HEK293 (cell line): ENCODE measurements around the gene DDX51.

ENCODE experiments used
- CTCF ChIA-PET: fragments of 350-600 bp; formaldehyde crosslinking; extraction: SDS; loops from one replicate; lab custom pipeline; 2021; ENCODE audit warnings: antibody characterized with exemption; lab: Yijun Ruan, JAX
- POLR2A ChIA-PET: fragments of 300-600 bp; formaldehyde crosslinking; extraction: SDS; loops from one replicate; lab custom pipeline; 2020; ENCODE audit warnings: antibody characterized with exemption, inconsistent platforms; lab: Yijun Ruan, JAX
- H3K27ac ChIP-seq: fragments of 200-500 bp; sonication (Bioruptor generic); 2 replicates; pipeline ENCODE4 v1.5.1; 2014; ENCODE audit warnings: low read depth, low read length, control low read depth, inconsistent platforms; ENCODE audit errors: extremely low read depth
- H3K36me3 ChIP-seq, 2 experiments: fragments of 200-500 bp in 1 of 2; sonication (Bioruptor generic) in 1 of 2; 1 replicate in 1 of 2; 2 replicates in 1 of 2; pipeline ENCODE4 v1.5.1; 2014 to 2017; ENCODE audit warnings: inconsistent platforms in 2 of 2, low read length in 2 of 2; ENCODE audit not compliant: control insufficient read depth in 2 of 2, insufficient read depth in 1 of 2
- H3K4me1 ChIP-seq: fragments of 200-500 bp; sonication (Bioruptor generic); 2 replicates; pipeline ENCODE4 v1.5.1; 2014; ENCODE audit warnings: mild to moderate bottlenecking, low read length, inconsistent platforms; ENCODE audit not compliant: control insufficient read depth, insufficient read depth
- H3K4me3 ChIP-seq: 2 replicates; pipeline ENCODE4 v1.5.1; 2011; ENCODE audit warnings: low read depth, mild to moderate bottlenecking, control low read depth, low read length, moderate library complexity
- H3K9me3 ChIP-seq: fragments of 200-500 bp; sonication (Bioruptor generic); 2 replicates; pipeline ENCODE4 v1.5.1; 2014; ENCODE audit warnings: low read depth, low read length, inconsistent platforms; ENCODE audit not compliant: control insufficient read depth, insufficient read depth
- FEZF1 ChIP-seq: fragments of 450-650 bp; formaldehyde crosslinking; IDR thresholded peaks from 2 replicates; pipeline ENCODE4 v1.5.1; 2016; ENCODE audit warnings: missing biosample characterization, missing genetic modification characterization
- ZBTB8A ChIP-seq: fragments of 450-650 bp; formaldehyde crosslinking; IDR thresholded peaks from 2 replicates; pipeline ENCODE4 v1.5.1; 2016; ENCODE audit warnings: missing biosample characterization, missing genetic modification characterization
- ZNF335 ChIP-seq: fragments of 450-650 bp; formaldehyde crosslinking; conservative IDR thresholded peaks from 2 replicates; pipeline ENCODE4 v1.5.1; 2016; ENCODE audit warnings: missing biosample characterization, missing genetic modification characterization
- ZNF664 ChIP-seq: fragments of 450-650 bp; formaldehyde crosslinking; IDR thresholded peaks from 2 replicates; pipeline ENCODE4 v1.5.1; 2016; ENCODE audit warnings: missing biosample characterization, missing genetic modification characterization
- ZNF791 ChIP-seq: fragments of 450-650 bp; formaldehyde crosslinking; IDR thresholded peaks from 2 replicates; pipeline ENCODE4 v1.5.1; 2016; ENCODE audit warnings: missing biosample characterization, missing genetic modification characterization
- ZNF830 ChIP-seq: fragments of 450-650 bp; IDR thresholded peaks from 2 replicates; pipeline ENCODE4 v1.5.0; 2018; ENCODE audit warnings: missing biosample characterization, missing genetic modification characterization, low read depth, mild to moderate bottlenecking, moderate library complexity
- TF ChIP-seq, protein P1 (sequence below): fragments of 450-650 bp; formaldehyde crosslinking; IDR thresholded peaks from 2 replicates; pipeline ENCODE4 v1.5.1; 2017; ENCODE audit warnings: missing biosample characterization, missing genetic modification characterization
- TF ChIP-seq, protein P2 (sequence below): fragments of 450-650 bp; formaldehyde crosslinking; IDR thresholded peaks from 2 replicates; pipeline ENCODE4 v1.5.1; 2016; ENCODE audit warnings: missing biosample characterization, missing genetic modification characterization
- TF ChIP-seq, protein P3 (sequence below): fragments of 450-650 bp; formaldehyde crosslinking; IDR thresholded peaks from 2 replicates; pipeline ENCODE4 v1.5.1; 2016; ENCODE audit warnings: missing biosample characterization, missing genetic modification characterization
- TF ChIP-seq, protein P4 (sequence below): fragments of 450-650 bp; formaldehyde crosslinking; conservative IDR thresholded peaks from 2 replicates; pipeline ENCODE4 v1.5.1; 2016; ENCODE audit warnings: low read depth, missing biosample characterization, missing genetic modification characterization

DDX51 gene

DNA sequence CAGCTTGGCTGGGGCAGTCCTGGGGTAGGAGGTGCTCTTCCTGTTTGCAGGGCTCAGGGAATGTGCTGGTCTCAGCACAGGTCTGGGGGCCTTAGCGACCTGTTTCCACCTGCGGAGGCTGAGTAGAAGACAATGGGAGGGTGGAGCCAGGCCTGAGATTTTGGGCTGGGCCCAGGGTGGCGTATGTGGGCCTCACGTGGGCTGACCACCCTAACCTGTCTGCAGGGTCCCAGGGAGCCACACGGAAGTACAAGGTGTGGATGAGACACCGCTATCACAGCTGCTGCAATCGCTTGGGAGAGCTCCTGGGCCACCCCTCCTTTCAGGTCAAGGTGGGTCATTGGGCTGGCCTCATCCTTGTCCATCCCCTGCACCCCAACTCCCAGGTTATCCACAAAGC, 1.2 kb upstream of the DDX51 start:
- TF ChIP-seq, protein P1, sequence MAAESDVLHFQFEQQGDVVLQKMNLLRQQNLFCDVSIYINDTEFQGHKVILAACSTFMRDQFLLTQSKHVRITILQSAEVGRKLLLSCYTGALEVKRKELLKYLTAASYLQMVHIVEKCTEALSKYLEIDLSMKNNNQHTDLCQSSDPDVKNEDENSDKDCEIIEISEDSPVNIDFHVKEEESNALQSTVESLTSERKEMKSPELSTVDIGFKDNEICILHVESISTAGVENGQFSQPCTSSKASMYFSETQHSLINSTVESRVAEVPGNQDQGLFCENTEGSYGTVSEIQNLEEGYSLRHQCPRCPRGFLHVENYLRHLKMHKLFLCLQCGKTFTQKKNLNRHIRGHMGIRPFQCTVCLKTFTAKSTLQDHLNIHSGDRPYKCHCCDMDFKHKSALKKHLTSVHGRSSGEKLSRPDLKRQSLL = no peak
- TF ChIP-seq ZNF664 (tag by site-specific recombination) (no peak), ZNF791 (tag by site-specific recombination) (no peak), ZBTB8A (tag by site-specific recombination) (no peak), FEZF1 (tag by site-specific recombination) (no peak)
- TF ChIP-seq, protein P2, sequence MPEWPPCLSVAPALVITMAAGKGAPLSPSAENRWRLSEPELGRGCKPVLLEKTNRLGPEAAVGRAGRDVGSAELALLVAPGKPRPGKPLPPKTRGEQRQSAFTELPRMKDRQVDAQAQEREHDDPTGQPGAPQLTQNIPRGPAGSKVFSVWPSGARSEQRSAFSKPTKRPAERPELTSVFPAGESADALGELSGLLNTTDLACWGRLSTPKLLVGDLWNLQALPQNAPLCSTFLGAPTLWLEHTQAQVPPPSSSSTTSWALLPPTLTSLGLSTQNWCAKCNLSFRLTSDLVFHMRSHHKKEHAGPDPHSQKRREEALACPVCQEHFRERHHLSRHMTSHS (tag by site-specific recombination) = no peak
- TF ChIP-seq, protein P3, sequence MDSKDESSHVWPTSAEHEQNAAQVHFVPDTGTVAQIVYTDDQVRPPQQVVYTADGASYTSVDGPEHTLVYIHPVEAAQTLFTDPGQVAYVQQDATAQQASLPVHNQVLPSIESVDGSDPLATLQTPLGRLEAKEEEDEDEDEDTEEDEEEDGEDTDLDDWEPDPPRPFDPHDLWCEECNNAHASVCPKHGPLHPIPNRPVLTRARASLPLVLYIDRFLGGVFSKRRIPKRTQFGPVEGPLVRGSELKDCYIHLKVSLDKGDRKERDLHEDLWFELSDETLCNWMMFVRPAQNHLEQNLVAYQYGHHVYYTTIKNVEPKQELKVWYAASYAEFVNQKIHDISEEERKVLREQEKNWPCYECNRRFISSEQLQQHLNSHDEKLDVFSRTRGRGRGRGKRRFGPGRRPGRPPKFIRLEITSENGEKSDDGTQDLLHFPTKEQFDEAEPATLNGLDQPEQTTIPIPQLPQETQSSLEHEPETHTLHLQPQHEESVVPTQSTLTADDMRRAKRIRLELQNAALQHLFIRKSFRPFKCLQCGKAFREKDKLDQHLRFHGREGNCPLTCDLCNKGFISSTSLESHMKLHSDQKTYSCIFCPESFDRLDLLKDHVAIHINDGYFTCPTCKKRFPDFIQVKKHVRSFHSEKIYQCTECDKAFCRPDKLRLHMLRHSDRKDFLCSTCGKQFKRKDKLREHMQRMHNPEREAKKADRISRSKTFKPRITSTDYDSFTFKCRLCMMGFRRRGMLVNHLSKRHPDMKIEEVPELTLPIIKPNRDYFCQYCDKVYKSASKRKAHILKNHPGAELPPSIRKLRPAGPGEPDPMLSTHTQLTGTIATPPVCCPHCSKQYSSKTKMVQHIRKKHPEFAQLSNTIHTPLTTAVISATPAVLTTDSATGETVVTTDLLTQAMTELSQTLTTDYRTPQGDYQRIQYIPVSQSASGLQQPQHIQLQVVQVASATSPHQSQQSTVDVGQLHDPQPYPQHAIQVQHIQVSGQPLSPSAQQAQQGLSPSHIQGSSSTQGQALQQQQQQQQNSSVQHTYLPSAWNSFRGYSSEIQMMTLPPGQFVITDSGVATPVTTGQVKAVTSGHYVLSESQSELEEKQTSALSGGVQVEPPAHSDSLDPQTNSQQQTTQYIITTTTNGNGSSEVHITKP = no peak
- TF ChIP-seq, protein P4, sequence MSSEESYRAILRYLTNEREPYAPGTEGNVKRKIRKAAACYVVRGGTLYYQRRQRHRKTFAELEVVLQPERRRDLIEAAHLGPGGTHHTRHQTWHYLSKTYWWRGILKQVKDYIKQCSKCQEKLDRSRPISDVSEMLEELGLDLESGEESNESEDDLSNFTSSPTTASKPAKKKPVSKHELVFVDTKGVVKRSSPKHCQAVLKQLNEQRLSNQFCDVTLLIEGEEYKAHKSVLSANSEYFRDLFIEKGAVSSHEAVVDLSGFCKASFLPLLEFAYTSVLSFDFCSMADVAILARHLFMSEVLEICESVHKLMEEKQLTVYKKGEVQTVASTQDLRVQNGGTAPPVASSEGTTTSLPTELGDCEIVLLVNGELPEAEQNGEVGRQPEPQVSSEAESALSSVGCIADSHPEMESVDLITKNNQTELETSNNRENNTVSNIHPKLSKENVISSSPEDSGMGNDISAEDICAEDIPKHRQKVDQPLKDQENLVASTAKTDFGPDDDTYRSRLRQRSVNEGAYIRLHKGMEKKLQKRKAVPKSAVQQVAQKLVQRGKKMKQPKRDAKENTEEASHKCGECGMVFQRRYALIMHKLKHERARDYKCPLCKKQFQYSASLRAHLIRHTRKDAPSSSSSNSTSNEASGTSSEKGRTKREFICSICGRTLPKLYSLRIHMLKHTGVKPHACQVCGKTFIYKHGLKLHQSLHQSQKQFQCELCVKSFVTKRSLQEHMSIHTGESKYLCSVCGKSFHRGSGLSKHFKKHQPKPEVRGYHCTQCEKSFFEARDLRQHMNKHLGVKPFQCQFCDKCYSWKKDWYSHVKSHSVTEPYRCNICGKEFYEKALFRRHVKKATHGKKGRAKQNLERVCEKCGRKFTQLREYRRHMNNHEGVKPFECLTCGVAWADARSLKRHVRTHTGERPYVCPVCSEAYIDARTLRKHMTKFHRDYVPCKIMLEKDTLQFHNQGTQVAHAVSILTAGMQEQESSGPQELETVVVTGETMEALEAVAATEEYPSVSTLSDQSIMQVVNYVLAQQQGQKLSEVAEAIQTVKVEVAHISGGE (tag by site-specific recombination) = no peak
- H3K4me3 ChIP-seq = peak overlapping the region; percentile 92
- peaks cover 0 to 54% of the 10 kb centered on the region in 2 experiments; a peak in 1 of 3 replicates for H3K36me3 ChIP-seq
- ChIA-PET CTCF (interaction anchor here (1.0 to 1.6 kb wide), 5 partner anchors 8 to 270 kb away, joined by 3 to 5 read pairs (median 3); no protein-coding TSS in a partner anchor), POLR2A (interaction anchor here (0.8 to 1.0 kb wide), 2 partner anchors 8 to 17 kb away, joined by 3 read pairs; no protein-coding TSS in a partner anchor)
- H3K4me1 ChIP-seq = 0 out of 2 replicates have a peak, but pooled peaks cover 3% of the 10 kb centered on the region
- H3K9me3 ChIP-seq = no peaks in the 10 kb centered on the region
- no peak overlapping the region for H3K27ac ChIP-seq

DNA sequence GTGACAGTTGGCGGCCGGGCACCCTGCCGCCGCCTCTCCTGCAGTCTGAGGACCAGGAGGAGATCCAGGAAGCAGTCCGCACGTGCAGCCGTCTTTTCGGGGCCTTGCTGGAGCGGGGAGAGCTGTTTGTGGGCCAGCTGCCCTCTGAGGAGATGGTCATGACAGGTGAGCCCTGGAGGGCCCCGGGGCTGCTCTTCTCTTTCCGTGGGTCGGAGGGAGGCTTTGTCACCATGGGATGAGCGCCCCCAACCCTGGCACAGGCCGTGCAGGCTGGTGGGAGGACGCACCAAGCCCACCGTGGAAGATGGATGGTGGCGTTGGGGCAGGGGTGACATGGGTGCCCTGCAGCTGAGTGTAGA, 670 bp upstream of the DDX51 start:
- TF ChIP-seq ZNF335 (0 out of 2 replicates have a peak, but pooled peaks have one; percentile 59), ZNF830 (tag by site-specific recombination) (no peak)
- Histone ChIP-seq H3K27ac (peak overlapping the region; percentile 61; the same call in 1 of the 2 replicates), H3K4me1 (0 out of 2 replicates have a peak, but pooled peaks cover 3% of the 10 kb centered on the region), H3K4me3 (peak overlapping the region; percentile 92), H3K9me3 (no peaks in the 10 kb centered on the region), H3K36me3 (peaks cover 0 to 59% of the 10 kb centered on the region in 2 experiments; a peak in 1 of 3 replicates)
- ChIA-PET CTCF (interaction anchor here (1.0 to 1.6 kb wide), 5 partner anchors 9 to 270 kb away, joined by 3 to 5 read pairs (median 3); no protein-coding TSS in a partner anchor), POLR2A (interaction anchor here (1.0 kb wide), 1 partner anchor 9 kb away, joined by 3 read pairs; no protein-coding TSS in a partner anchor)
